ENCODE measurements around the gene CHSY1. TPM values are rescaled to one million over a fixed set of nuclear protein-coding genes. Genes with fewer than 3 reads are reported as not detected.

Gene CHSY1
- total and polyA plus RNA-seq, 2 of the 4 experiments (the other 2 are of a cell fraction), result 40.9 to 53.2 TPM

GRCh38 chr15:101189409-101190091 is 62.3 kb downstream of the CHSY1 start:
- Histone ChIP-seq H3K79me1 (ENCODE audit: low read depth in 1 of 2, low read length in 2 of 2) (peaks cover 3 to 81% of the 10 kb centered on the region in 2 experiments; a peak in 3 of 4 replicates), H3K4ac (ENCODE audit: low read depth, low read length) (peak overlapping the region; percentile 96), H3K4me1 (ENCODE audit: control insufficient read depth, insufficient read depth, low read length) (peaks cover 39% of the 10 kb centered on the region), H2AK5ac (ENCODE audit: low read depth, low read length) (peak overlapping the region; percentile 99), H4K20me1 (ENCODE audit: insufficient read depth, low read length) (peaks cover 18% of the 10 kb centered on the region), H2BK15ac (ENCODE audit: low read depth, low read length) (peak overlapping the region; percentile 96; the same call in 2 of the 3 replicates), H4K5ac (ENCODE audit: low read depth, low read length) (peak overlapping the region; percentile 88), H2BK5ac (ENCODE audit: low read depth, low read length, poor library complexity, severe bottlenecking) (peak overlapping the region; percentile 99), H3K9ac (ENCODE audit: low read depth, low read length) (peak overlapping the region; percentile 98), H2BK120ac (ENCODE audit: low read depth, low read length) (peak overlapping the region; percentile 87), H3K9me1 (ENCODE audit: insufficient read depth, low read length) (peaks cover 30% of the 10 kb centered on the region), H3K9me3 (ENCODE audit: control insufficient read depth, insufficient read depth, low read length) (no peaks in the 10 kb centered on the region), H2AFZ (replicated peaks; ENCODE audit: low read length, poor library complexity) (peak overlapping the region; percentile 82), H3K56ac (ENCODE audit: extremely low read depth, insufficient read depth, low read length) (peak overlapping the region; percentile 99), H2BK20ac (ENCODE audit: low read depth, low read length) (peak overlapping the region; percentile 93), H4K8ac (ENCODE audit: low read depth in 2 of 2, low read length in 2 of 2) (peak overlapping the region; percentile 91 to 97), H2AK9ac (replicated peaks; ENCODE audit: low read depth, low read length, poor library complexity) (peak overlapping the region; percentile 88), H3K18ac (ENCODE audit: low read depth, low read length) (peak overlapping the region; percentile 97), H3K4me3 (ENCODE audit: insufficient read depth, low read depth, low read length) (peak overlapping the region; percentile 38), H3K36me3 (ENCODE audit: control insufficient read depth, insufficient read depth, low read length) (peaks cover 6% of the 10 kb centered on the region), H3K14ac (replicated peaks; ENCODE audit: low read depth, low read length) (peak overlapping the region; percentile 91), H3K27ac (ENCODE audit: insufficient read depth, low read length) (peak overlapping the region; percentile 100), H3K23ac (ENCODE audit: low read depth, low read length) (peak overlapping the region; percentile 88), H3K27me3 (ENCODE audit: control insufficient read depth, insufficient read depth, low read length) (no peaks in the 10 kb centered on the region), H3K4me2 (ENCODE audit: low read depth, low read length) (peak overlapping the region; percentile 72), H4K91ac (ENCODE audit: insufficient read depth, low read depth, low read length) (peak overlapping the region; percentile 98)
- intact Hi-C loops (cut with micrococcal nuclease) (loop anchor here (2.0 to 5.0 kb wide), 4 partner anchors 61 to 172 kb away; no protein-coding TSS in a partner anchor), in situ Hi-C loops (cut with MboI; ENCODE audit: low sequenced_read_pairs) (no loop called here), dilution Hi-C loops (cut with HindIII; ENCODE audit: low sequenced_read_pairs, unreplicated experiment) (no loop called here)
- 60% methylated on average over 2 of the region's 17 CpGs; no CpG with 5 or more reads in 1 of the 2 experiments for WGBS, 2 experiments (ENCODE audit: extremely low coverage in 2 of 2, insufficient read length in 1 of 2)
- ChIA-PET POLR2A (ENCODE audit: unreplicated experiment) (no interaction called here), CTCF (interaction anchor here (1.0 kb wide), 1 partner anchor 56 kb away, joined by 3 read pairs; no protein-coding TSS in a partner anchor)
- ATAC-seq (ENCODE audit: low read depth) (no peak; the same call in 1 of the 2 replicates), DNase-seq (no peak)
- BruUV-seq (replicated peaks), result no TSS peak
- peak; percentile 58 for TF ChIP-seq POLR2A (IDR thresholded peaks at IDR 0.05; ENCODE audit: low read depth, low read length)
- TF ChIP-seq, protein P1, sequence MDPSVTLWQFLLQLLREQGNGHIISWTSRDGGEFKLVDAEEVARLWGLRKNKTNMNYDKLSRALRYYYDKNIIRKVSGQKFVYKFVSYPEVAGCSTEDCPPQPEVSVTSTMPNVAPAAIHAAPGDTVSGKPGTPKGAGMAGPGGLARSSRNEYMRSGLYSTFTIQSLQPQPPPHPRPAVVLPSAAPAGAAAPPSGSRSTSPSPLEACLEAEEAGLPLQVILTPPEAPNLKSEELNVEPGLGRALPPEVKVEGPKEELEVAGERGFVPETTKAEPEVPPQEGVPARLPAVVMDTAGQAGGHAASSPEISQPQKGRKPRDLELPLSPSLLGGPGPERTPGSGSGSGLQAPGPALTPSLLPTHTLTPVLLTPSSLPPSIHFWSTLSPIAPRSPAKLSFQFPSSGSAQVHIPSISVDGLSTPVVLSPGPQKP (IDR thresholded peaks at IDR 0.05; ENCODE audit: borderline replicate concordance, low read depth, low read length), result no peak
- no peak for TF ChIP-seq BHLHE40 (IDR thresholded peaks at IDR 0.05; ENCODE audit: low read depth, low read length)
